Fibroblast of lung (primary cell): ENCODE measurements around the gene GPR176. TPM values are rescaled to one million over a fixed set of nuclear protein-coding genes. Genes with fewer than 3 reads are reported as not detected.

Experiments used
- DNase-seq, 2 donors: peaks; one replicate each; pipeline versions ENCODE4 v3.0.0 to v3.0.0-alpha.2; 2010; ENCODE audit warnings: low read depth in 2 of 2
- H2AFZ ChIP-seq: 2 replicates; pipeline ENCODE4 v1.5.1; 2012; ENCODE audit warnings: low read length, control low read depth, inconsistent platforms
- H3K27ac ChIP-seq: 2 replicates; pipeline ENCODE4 v1.5.1; 2011; ENCODE audit warnings: low read length, control low read depth; ENCODE audit not compliant: insufficient read depth
- H3K27me3 ChIP-seq: 2 replicates; pipeline ENCODE4 v1.5.1; 2011; ENCODE audit warnings: mild to moderate bottlenecking, low read length; ENCODE audit not compliant: control insufficient read depth, insufficient read depth
- H3K36me3 ChIP-seq: 2 replicates; pipeline ENCODE4 v1.5.1; 2011; ENCODE audit warnings: low read length; ENCODE audit not compliant: control insufficient read depth, insufficient read depth
- H3K4me1 ChIP-seq: 2 replicates; pipeline ENCODE4 v1.5.1; 2011; ENCODE audit warnings: low read length; ENCODE audit not compliant: control insufficient read depth, insufficient read depth; ENCODE audit errors: extremely low read depth
- H3K4me2 ChIP-seq: 2 replicates; pipeline ENCODE4 v1.5.1; 2011; ENCODE audit warnings: low read length, control low read depth; ENCODE audit not compliant: insufficient read depth; ENCODE audit errors: extremely low read depth
- H3K4me3 ChIP-seq, 4 experiments: fragments of 200-600 bp in 1 of 4; sonication (generic) in 1 of 4; replicated peaks in 1 of 4; 2 replicates each; pipeline ENCODE4 v1.5.1; 2011 to 2016; ENCODE audit warnings: low read length in 4 of 4, low read depth in 3 of 4, mild to moderate bottlenecking in 3 of 4, control low read depth in 2 of 4, inconsistent platforms in 1 of 4, mixed read lengths in 1 of 4; ENCODE audit not compliant: insufficient read depth in 1 of 4; ENCODE audit errors: control extremely low read depth in 1 of 4
- H3K79me2 ChIP-seq: 2 replicates; pipeline ENCODE4 v1.5.1; 2012; ENCODE audit warnings: mild to moderate bottlenecking, low read length, inconsistent platforms; ENCODE audit not compliant: control insufficient read depth, insufficient read depth
- H3K9ac ChIP-seq: 2 replicates; pipeline ENCODE4 v1.5.1; 2011; ENCODE audit warnings: mild to moderate bottlenecking, low read length, control low read depth; ENCODE audit not compliant: insufficient read depth
- H3K9me3 ChIP-seq: 2 replicates; pipeline ENCODE4 v1.5.1; 2012; ENCODE audit warnings: low read depth, low read length; ENCODE audit not compliant: control insufficient read depth, insufficient read depth
- H4K20me1 ChIP-seq: 2 replicates; pipeline ENCODE4 v1.5.1; 2011; ENCODE audit warnings: low read length; ENCODE audit not compliant: control insufficient read depth, insufficient read depth; ENCODE audit errors: extremely low read depth
- CTCF ChIP-seq, 2 donors: IDR thresholded peaks in 1 of 2; conservative IDR thresholded peaks in 1 of 2; 1 replicate in 1 of 2; 2 replicates in 1 of 2; pipeline ENCODE4 v1.5.1; 2011 to 2012; ENCODE audit warnings: low read length in 2 of 2, control low read depth in 1 of 2, inconsistent platforms in 1 of 2, low read depth in 1 of 2, mild to moderate bottlenecking in 1 of 2
- EZH2 ChIP-seq: IDR thresholded peaks from 2 replicates; pipeline ENCODE4 v1.5.1; 2012; ENCODE audit warnings: low read length, control low read depth, mild to moderate bottlenecking; ENCODE audit errors: missing control alignments
- polyA plus RNA-seq, 2 donors: library from polyadenylated mRNA; depleted of rRNA in 1 of 2; stranded (reverse) in 1 of 2; unstranded in 1 of 2; fragments of >200 nt; gene quantifications; 2 replicates each; pipeline ENCODE4 v1.2.1, GENCODE V29; 2011 to 2012; ENCODE audit warnings: missing spikeins in 1 of 2
- total RNA-seq: library from RNA; depleted of rRNA; stranded (reverse); fragments of >200 nt; gene quantifications from 2 replicates; pipeline ENCODE4 v1.2.1, GENCODE V29; 2014

Gene GPR176
- total and polyA plus RNA-seq, 2 donors (not counting 1 experiment from before 2014, with no cell fraction given): 124 to 179 TPM

- H3K27ac ChIP-seq: no peak overlapping the region
- peaks cover 75% of the 10 kb centered on the region for H3K79me2 ChIP-seq
- H3K4me2 ChIP-seq: no peak overlapping the region
- no peak for DNase-seq
- TF ChIP-seq CTCF (conservative IDR thresholded peaks at IDR 0.05 in 1 of 2, IDR thresholded peaks at IDR 0.05 in 1 of 2; ENCODE audit: low read depth in 1 of 2, low read length in 2 of 2) (no peak), EZH2 (no peak)
- H3K27me3 ChIP-seq: no peaks in the 10 kb centered on the region
- H3K4me1 ChIP-seq: peaks cover 7% of the 10 kb centered on the region
- H2AFZ ChIP-seq: no peak overlapping the region
- H3K4me3 ChIP-seq: no peak overlapping the region
- H3K9ac ChIP-seq: no peak overlapping the region
- no peaks in the 10 kb centered on the region for H3K9me3 ChIP-seq
- no peaks in the 10 kb centered on the region for H4K20me1 ChIP-seq
- H3K36me3 ChIP-seq: no peaks in the 10 kb centered on the region
Observed at GRCh38 chr15:39882602-39883001, 37.5 kb downstream of the GPR176 start.

- H3K9me3 ChIP-seq: no peaks in the 10 kb centered on the region
- H3K4me1 ChIP-seq: peaks cover 6% of the 10 kb centered on the region
- TF ChIP-seq CTCF (conservative IDR thresholded peaks at IDR 0.05 in 1 of 2, IDR thresholded peaks at IDR 0.05 in 1 of 2; ENCODE audit: low read depth in 1 of 2, low read length in 2 of 2) (no peak), EZH2 (no peak)
- no peak for DNase-seq
- H2AFZ ChIP-seq: no peak overlapping the region
- no peak overlapping the region for H3K9ac ChIP-seq
- H3K4me3 ChIP-seq: no peak overlapping the region
- no peak overlapping the region for H3K4me2 ChIP-seq
- H3K27me3 ChIP-seq: no peaks in the 10 kb centered on the region
- no peaks in the 10 kb centered on the region for H4K20me1 ChIP-seq
- no peaks in the 10 kb centered on the region for H3K36me3 ChIP-seq
- peaks cover 75% of the 10 kb centered on the region for H3K79me2 ChIP-seq
- H3K27ac ChIP-seq: no peak overlapping the region
Observed at GRCh38 chr15:39881790-39882189, 38.3 kb downstream of the GPR176 start.

GRCh38 chr15:39880718-39881387 is 39.2 kb downstream of the GPR176 start:
- no peak overlapping the region for H3K9ac ChIP-seq
- H3K4me3 ChIP-seq: no peak overlapping the region
- no peaks in the 10 kb centered on the region for H4K20me1 ChIP-seq
- no peaks in the 10 kb centered on the region for H3K27me3 ChIP-seq
- H3K4me2 ChIP-seq: no peak overlapping the region
- peaks cover 75% of the 10 kb centered on the region for H3K79me2 ChIP-seq
- H3K27ac ChIP-seq: no peak overlapping the region
- no peaks in the 10 kb centered on the region for H3K36me3 ChIP-seq
- TF ChIP-seq EZH2 (no peak), CTCF (conservative IDR thresholded peaks at IDR 0.05 in 1 of 2, IDR thresholded peaks at IDR 0.05 in 1 of 2; ENCODE audit: low read depth in 1 of 2, low read length in 2 of 2) (no peak)
- peaks cover 6% of the 10 kb centered on the region for H3K4me1 ChIP-seq
- DNase-seq: no peak
- H2AFZ ChIP-seq: no peak overlapping the region
- no peaks in the 10 kb centered on the region for H3K9me3 ChIP-seq
